IMR-90 (cell line): ENCODE results near the gene URM1. TPM values are rescaled to one million over a fixed set of nuclear protein-coding genes. Genes with fewer than 3 reads are reported as not detected.
A peak's percentile ranks its signal among the peaks of the same experiment; 100 is the strongest.

Experiments used
- ATAC-seq: fragments of 200-7000 bp; cut with Tn5 transposase; 2 replicates; pipeline ENCODE4 v1.9.1; 2020; ENCODE audit warnings: low read depth, mild to moderate bottlenecking, moderate library complexity
- Bru-seq: library from RNA; stranded (reverse); fragments of 400-500 nt; gene quantifications from one replicate; lab custom pipeline; 2021; lab: Mats Ljungman, UMichigan
- BruChase-seq, 2 experiments: library from RNA; stranded (reverse); fragments of 400-500 nt; gene quantifications; one replicate each; lab custom pipeline; 2021; lab: Mats Ljungman, UMichigan
- BruUV-seq: library from RNA; stranded (reverse); fragments of 400-500 nt; replicated peaks from 2 replicates; lab custom pipeline; 2021; lab: Mats Ljungman, UMichigan
- CTCF ChIA-PET: fragments of 300-600 bp; formaldehyde crosslinking; extraction: SDS; loops from one replicate; lab custom pipeline; 2021; ENCODE audit warnings: antibody characterized with exemption; lab: Yijun Ruan, JAX
- POLR2A ChIA-PET: fragments of 300-600 bp; sonication (Branson Sonifier 250); formaldehyde crosslinking; loops from one replicate; lab custom pipeline; 2022; ENCODE audit warnings: antibody characterized with exemption; ENCODE audit not compliant: unreplicated experiment; lab: Charles Lee
- DNase-seq: peaks from one replicate; pipeline ENCODE4 v3.0.0; 2013
- H2AFZ ChIP-seq: replicated peaks from 2 replicates; pipeline ENCODE3; 2013; ENCODE audit warnings: low read length, mild to moderate bottlenecking; ENCODE audit not compliant: poor library complexity
- H2AK5ac ChIP-seq: 2 replicates; pipeline ENCODE4 v1.6.1; 2013; ENCODE audit warnings: low read depth, low read length, inconsistent platforms
- H2AK9ac ChIP-seq: replicated peaks from 2 replicates; pipeline ENCODE3; 2013; ENCODE audit warnings: mild to moderate bottlenecking, low read depth, low read length, moderate library complexity; ENCODE audit not compliant: poor library complexity
- H2BK120ac ChIP-seq: 2 replicates; pipeline ENCODE4 v1.6.1; 2013; ENCODE audit warnings: low read depth, low read length, inconsistent platforms
- H2BK15ac ChIP-seq: 3 replicates; pipeline ENCODE4 v1.6.1; 2013; ENCODE audit warnings: low read depth, low read length, inconsistent platforms
- H2BK20ac ChIP-seq: 2 replicates; pipeline ENCODE4 v1.6.1; 2013; ENCODE audit warnings: low read depth, mild to moderate bottlenecking, inconsistent platforms, low read length, moderate library complexity
- H2BK5ac ChIP-seq: 2 replicates; pipeline ENCODE4 v1.6.1; 2013; ENCODE audit warnings: mild to moderate bottlenecking, low read depth, low read length, inconsistent platforms; ENCODE audit not compliant: poor library complexity, severe bottlenecking
- H3K14ac ChIP-seq: replicated peaks from 2 replicates; pipeline ENCODE4 v1.6.1; 2013; ENCODE audit warnings: low read depth, low read length, inconsistent platforms
- H3K18ac ChIP-seq: 2 replicates; pipeline ENCODE4 v1.6.1; 2013; ENCODE audit warnings: low read depth, low read length, control low read depth
- H3K23ac ChIP-seq: 2 replicates; pipeline ENCODE4 v1.6.1; 2013; ENCODE audit warnings: low read depth, low read length, inconsistent platforms
- H3K27ac ChIP-seq: 2 replicates; pipeline ENCODE4 v1.5.1; 2013; ENCODE audit warnings: mild to moderate bottlenecking, control low read depth, low read length; ENCODE audit not compliant: insufficient read depth
- H3K27me3 ChIP-seq: 2 replicates; pipeline ENCODE4 v1.6.1; 2013; ENCODE audit warnings: low read length; ENCODE audit not compliant: control insufficient read depth, insufficient read depth
- H3K36me3 ChIP-seq: 2 replicates; pipeline ENCODE4 v1.6.1; 2013; ENCODE audit warnings: low read length, mixed read lengths; ENCODE audit not compliant: control insufficient read depth, insufficient read depth
- H3K4ac ChIP-seq: 2 replicates; pipeline ENCODE4 v1.6.1; 2013; ENCODE audit warnings: low read depth, low read length, inconsistent platforms
- H3K4me1 ChIP-seq: 2 replicates; pipeline ENCODE4 v1.6.1; 2013; ENCODE audit warnings: low read length, mixed read lengths; ENCODE audit not compliant: control insufficient read depth, insufficient read depth
- H3K4me2 ChIP-seq: 2 replicates; pipeline ENCODE4 v1.6.1; 2013; ENCODE audit warnings: low read depth, mild to moderate bottlenecking, control low read depth, low read length, moderate library complexity
- H3K4me3 ChIP-seq: 2 replicates; pipeline ENCODE4 v1.5.1; 2013; ENCODE audit warnings: low read depth, mild to moderate bottlenecking, control low read depth, low read length, moderate library complexity; ENCODE audit not compliant: insufficient read depth
- H3K56ac ChIP-seq: 2 replicates; pipeline ENCODE4 v1.6.1; 2013; ENCODE audit warnings: low read length, inconsistent platforms; ENCODE audit not compliant: insufficient read depth; ENCODE audit errors: extremely low read depth
- H3K79me1 ChIP-seq, 2 experiments: 2 replicates each; pipeline ENCODE4 v1.6.1; 2013; ENCODE audit warnings: low read length in 2 of 2, inconsistent platforms in 1 of 2, low read depth in 1 of 2
- H3K9ac ChIP-seq: 2 replicates; pipeline ENCODE4 v1.6.1; 2013; ENCODE audit warnings: low read depth, low read length, control low read depth
- H3K9me1 ChIP-seq: 2 replicates; pipeline ENCODE4 v1.6.1; 2013; ENCODE audit warnings: low read length, inconsistent platforms; ENCODE audit not compliant: insufficient read depth
- H3K9me3 ChIP-seq: 2 replicates; pipeline ENCODE4 v1.6.1; 2013; ENCODE audit warnings: low read length; ENCODE audit not compliant: control insufficient read depth, insufficient read depth
- H4K20me1 ChIP-seq: 2 replicates; pipeline ENCODE4 v1.6.1; 2013; ENCODE audit warnings: low read length, inconsistent platforms; ENCODE audit not compliant: insufficient read depth
- H4K5ac ChIP-seq: 2 replicates; pipeline ENCODE4 v1.6.1; 2013; ENCODE audit warnings: mild to moderate bottlenecking, low read depth, low read length, control low read depth
- H4K8ac ChIP-seq, 2 experiments: 2 replicates each; pipeline ENCODE4 v1.6.1; 2013; ENCODE audit warnings: low read depth in 2 of 2, low read length in 2 of 2, control low read depth in 1 of 2, inconsistent platforms in 1 of 2
- H4K91ac ChIP-seq: 2 replicates; pipeline ENCODE4 v1.6.1; 2013; ENCODE audit warnings: low read depth, low read length, inconsistent platforms; ENCODE audit not compliant: insufficient read depth
- BHLHE40 ChIP-seq: fragments of 150-350 bp; IDR thresholded peaks from 2 replicates; pipeline ENCODE4 v1.6.1; 2016; ENCODE audit warnings: mild to moderate bottlenecking, low read depth, low read length
- CEBPB ChIP-seq: IDR thresholded peaks from 2 replicates; pipeline ENCODE4 v1.6.1; 2012; ENCODE audit warnings: low read depth, low read length, improper control_type of control experiment
- FOS ChIP-seq: fragments of 150-350 bp; IDR thresholded peaks from 2 replicates; pipeline ENCODE4 v1.6.1; 2016; ENCODE audit warnings: low read depth, low read length
- MAFK ChIP-seq: IDR thresholded peaks from 2 replicates; pipeline ENCODE4 v1.6.1; 2012; ENCODE audit warnings: low read depth, low read length, improper control_type of control experiment
- MAZ ChIP-seq: IDR thresholded peaks from 2 replicates; pipeline ENCODE4 v1.6.1; 2012; ENCODE audit warnings: low read depth, mild to moderate bottlenecking, low read length, improper control_type of control experiment, moderate library complexity, borderline replicate concordance
- MXI1 ChIP-seq: IDR thresholded peaks from 2 replicates; pipeline ENCODE4 v1.6.1; 2012; ENCODE audit warnings: low read depth, mild to moderate bottlenecking, low read length, moderate library complexity, borderline replicate concordance
- NFE2L2 ChIP-seq: fragments of 150-350 bp; IDR thresholded peaks from 2 replicates; pipeline ENCODE4 v1.6.1; 2016; ENCODE audit warnings: low read depth, mild to moderate bottlenecking, low read length
- POLR2A ChIP-seq: IDR thresholded peaks from 2 replicates; pipeline ENCODE4 v1.6.1; 2012; ENCODE audit warnings: mild to moderate bottlenecking, low read depth, low read length
- RAD21 ChIP-seq: IDR thresholded peaks from 2 replicates; pipeline ENCODE4 v1.6.1; 2012; ENCODE audit warnings: low read length, improper control_type of control experiment
- RCOR1 ChIP-seq: IDR thresholded peaks from 2 replicates; pipeline ENCODE4 v1.6.1; 2012; ENCODE audit warnings: mild to moderate bottlenecking, low read length, improper control_type of control experiment; ENCODE audit not compliant: insufficient replicate concordance
- SMC3 ChIP-seq: fragments of 150-350 bp; IDR thresholded peaks from 2 replicates; pipeline ENCODE4 v1.6.1; 2016; ENCODE audit warnings: low read depth, mild to moderate bottlenecking, antibody characterized with exemption, low read length, moderate library complexity
- WGBS, 2 experiments: methylation state at CpG; one replicate each; pipeline versions ENCODE4 v1.1.5 to v1.1.7; 2013; ENCODE audit warnings: missing lambda C conversion rate in 2 of 2; ENCODE audit not compliant: insufficient read length in 1 of 2; ENCODE audit errors: extremely low coverage in 2 of 2; 5-methylcytosine and 5-hydroxymethylcytosine counted together
- dilution Hi-C: fragments of 300-500 bp; cut with HindIII; formaldehyde crosslinking; loops from one replicate; pipeline ENCODE4 v1.14.3; 2018; ENCODE audit warnings: low sequenced_read_pairs; ENCODE audit not compliant: unreplicated experiment
- in situ Hi-C: fragments of 300-500 bp; cut with MboI; formaldehyde crosslinking; loops from 3 replicates; pipeline ENCODE4 v1.14.3; 2019; ENCODE audit warnings: low sequenced_read_pairs, inconsistent platforms, mixed read lengths
- intact Hi-C: fragments of 100-400 bp; cut with micrococcal nuclease; formaldehyde crosslinking; loops from 2 replicates; pipeline ENCODE4 v1.10.0; 2022
- long read RNA-seq: library from polyadenylated mRNA; unstranded; transcript quantifications from one replicate; pipeline ENCODE4 v2.0.0, GENCODE V29; 2021; ENCODE audit not compliant: unreplicated experiment
- polyA plus RNA-seq, 3 experiments: library from polyadenylated mRNA; depleted of rRNA; stranded (reverse); fragments of >200 nt; gene quantifications; 2 replicates each; pipeline ENCODE4 v1.2.3, GENCODE V29; 2012; ENCODE audit warnings: low replicate concordance in 1 of 3
- total RNA-seq: library from RNA; depleted of rRNA; stranded (reverse); fragments of >200 nt; gene quantifications from 2 replicates; pipeline ENCODE4 v1.2.3, GENCODE V29; 2012; rRNA removed
- TF ChIP-seq, protein P1 (sequence below): conservative IDR thresholded peaks from 2 replicates; pipeline ENCODE4 v1.5.1; 2012; ENCODE audit warnings: mild to moderate bottlenecking, low read depth, low read length, improper control_type of control experiment

Gene URM1
- 20.6 and 33.2 TPM in 2 replicates for total RNA-seq
- 66.9 and 75.6 TPM in 2 replicates for polyA plus RNA-seq (2012; rRNA removed)
- 42.4 and 45.7 TPM in 2 replicates for polyA plus RNA-seq (2012; cell fraction: cytosol; rRNA removed)
- polyA plus RNA-seq (2012; cell fraction: nucleus; rRNA removed; ENCODE audit: low replicate concordance) = 41.8 and 56.7 TPM in 2 replicates
- Bru-seq, nascent RNA = percentile 65 among the genes with signal in this experiment
- BruChase-seq, experiment 1, labeled RNA remaining after a 6-hour chase = percentile 70 among the genes with signal in this experiment
- BruChase-seq, experiment 2, labeled RNA remaining after a 2-hour chase = percentile 57 among the genes with signal in this experiment
- long read RNA-seq, transcript URM1-203 (5 exons, 2,650 nt) = major isoform, 9 of 26 reads
- long read RNA-seq, partial matches to known transcripts = 5 of 26 reads
- long read RNA-seq, other reads (novel, unspliced or antisense) = 12 of 26 reads

DNA sequence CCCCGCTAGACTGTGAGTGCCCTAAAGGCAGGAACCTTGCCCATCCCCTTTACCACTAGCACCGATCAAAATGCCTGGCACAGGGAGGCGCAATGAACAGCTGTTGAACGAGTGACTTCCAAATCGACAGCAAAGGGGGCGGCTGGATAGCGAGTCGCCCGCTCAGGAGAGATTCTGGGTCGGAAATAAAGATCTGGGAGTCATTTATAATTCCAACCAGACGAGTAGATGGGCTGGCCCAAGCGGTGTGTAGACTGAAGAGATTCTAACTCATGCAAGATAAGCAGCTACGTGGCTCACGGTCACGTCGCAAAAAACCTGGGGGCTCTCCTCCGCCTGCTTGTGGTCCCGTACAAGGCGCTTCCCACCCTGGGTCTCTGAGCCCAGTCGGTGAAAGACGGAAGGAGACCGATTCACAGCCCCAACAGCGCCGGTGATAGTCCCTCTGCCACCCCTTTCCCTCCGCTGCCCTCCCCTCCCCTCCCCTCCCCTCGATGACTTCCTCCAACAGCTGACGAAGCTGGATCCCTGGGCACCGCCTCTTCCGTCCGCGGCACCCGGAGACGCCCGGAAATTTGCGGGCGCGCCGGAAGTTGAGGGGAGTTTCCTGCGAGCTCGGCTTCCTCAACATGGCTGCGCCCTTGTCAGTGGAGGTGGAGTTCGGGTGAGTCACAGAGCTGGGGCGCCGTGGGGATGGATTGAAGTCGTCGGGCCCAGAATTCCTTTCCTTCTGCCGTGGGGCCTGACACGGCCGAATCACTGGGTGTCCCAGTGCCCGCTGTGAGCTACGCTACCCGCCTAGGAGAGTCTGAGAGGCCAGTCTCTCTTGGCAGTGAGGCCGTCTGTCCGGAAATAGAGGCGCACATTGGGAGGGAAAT lies at the start of gene URM1:
TSS of gene URM1 (plus strand) at position 623 of the 878 bp plus-strand sequence. CDS start at position 630, 7 bp downstream.
- 0% methylated on average over 7 of the region's 55 CpGs; no CpG with 5 or more reads in 1 of the 2 experiments for WGBS, 2 experiments
- H2AK5ac ChIP-seq = peak within 1 kb of the TSS; percentile 88
- H2BK5ac ChIP-seq = peak within 1 kb of the TSS; percentile 92
- H3K56ac ChIP-seq = peak within 1 kb of the TSS; percentile 92
- peak within 1 kb of the TSS; percentile 95 for H3K23ac ChIP-seq
- peaks cover 14% of the 10 kb centered on the region for H3K4me1 ChIP-seq
- H3K9me3 ChIP-seq = no peaks in the 10 kb centered on the region
- in situ Hi-C loops (no loop called here), intact Hi-C loops (loop anchor here (2.0 kb wide), 1 partner anchor 48 kb away; no protein-coding TSS in a partner anchor), dilution Hi-C loops (no loop called here)
- H3K4ac ChIP-seq = peak within 1 kb of the TSS; percentile 97
- H3K14ac ChIP-seq = peak within 1 kb of the TSS; percentile 98
- H3K18ac ChIP-seq = peak within 1 kb of the TSS; percentile 70
- no TSS peak for BruUV-seq
- peak within 1 kb of the TSS; percentile 92 for H4K5ac ChIP-seq
- peak within 1 kb of the TSS; percentile 96 for H3K4me2 ChIP-seq
- DNase-seq (peak; percentile 95), ATAC-seq (peak; percentile 93)
- H4K91ac ChIP-seq = peak within 1 kb of the TSS; percentile 96
- 0 out of 2 replicates have a peak, but pooled peaks cover 4% of the 10 kb centered on the region for H4K20me1 ChIP-seq
- peaks cover 2% of the 10 kb centered on the region; the same call in 1 of the 2 replicates for H3K36me3 ChIP-seq
- peak within 1 kb of the TSS; percentile 75 for H2BK120ac ChIP-seq
- H2BK15ac ChIP-seq = peak within 1 kb of the TSS; percentile 76; the same call in 2 of the 3 replicates
- H2BK20ac ChIP-seq = no peak within 1 kb of the TSS
- peaks cover 21 to 65% of the 10 kb centered on the region in 2 experiments for H3K79me1 ChIP-seq
- peak within 1 kb of the TSS; percentile 97 for H3K27ac ChIP-seq
- peak within 1 kb of the TSS; percentile 98 for H4K8ac ChIP-seq
- peak within 1 kb of the TSS; percentile 99 for H2AK9ac ChIP-seq
- no peaks in the 10 kb centered on the region for H3K27me3 ChIP-seq
- H3K9me1 ChIP-seq = peaks cover 12% of the 10 kb centered on the region
- peak within 1 kb of the TSS; percentile 98 for H3K9ac ChIP-seq
- H2AFZ ChIP-seq = peak within 1 kb of the TSS; percentile 97
- peak within 1 kb of the TSS; percentile 78 for H3K4me3 ChIP-seq
- CTCF ChIA-PET = interaction anchor here (1.3 to 1.7 kb wide), 2 partner anchors 9 to 68 kb away, joined by 3 to 4 read pairs; no protein-coding TSS in a partner anchor
- POLR2A ChIA-PET = interaction anchor here (0.5 to 1.0 kb wide), 6 partner anchors 9 to 905 kb away, joined by 3 to 6 read pairs (median 4); partner anchors contain the start of genes GOLGA2 and SWI5
- TF ChIP-seq MAZ (peak; percentile 90), MAFK (no peak), MXI1 (peak; percentile 66; the same call in 1 of the 2 replicates), RAD21 (no peak), NFE2L2 (no peak), RCOR1 (no peak), POLR2A (peak; percentile 89), CEBPB (no peak), SMC3 (no peak), BHLHE40 (no peak), FOS (peak; percentile 67; the same call in 1 of the 2 replicates)
- TF ChIP-seq, protein P1, sequence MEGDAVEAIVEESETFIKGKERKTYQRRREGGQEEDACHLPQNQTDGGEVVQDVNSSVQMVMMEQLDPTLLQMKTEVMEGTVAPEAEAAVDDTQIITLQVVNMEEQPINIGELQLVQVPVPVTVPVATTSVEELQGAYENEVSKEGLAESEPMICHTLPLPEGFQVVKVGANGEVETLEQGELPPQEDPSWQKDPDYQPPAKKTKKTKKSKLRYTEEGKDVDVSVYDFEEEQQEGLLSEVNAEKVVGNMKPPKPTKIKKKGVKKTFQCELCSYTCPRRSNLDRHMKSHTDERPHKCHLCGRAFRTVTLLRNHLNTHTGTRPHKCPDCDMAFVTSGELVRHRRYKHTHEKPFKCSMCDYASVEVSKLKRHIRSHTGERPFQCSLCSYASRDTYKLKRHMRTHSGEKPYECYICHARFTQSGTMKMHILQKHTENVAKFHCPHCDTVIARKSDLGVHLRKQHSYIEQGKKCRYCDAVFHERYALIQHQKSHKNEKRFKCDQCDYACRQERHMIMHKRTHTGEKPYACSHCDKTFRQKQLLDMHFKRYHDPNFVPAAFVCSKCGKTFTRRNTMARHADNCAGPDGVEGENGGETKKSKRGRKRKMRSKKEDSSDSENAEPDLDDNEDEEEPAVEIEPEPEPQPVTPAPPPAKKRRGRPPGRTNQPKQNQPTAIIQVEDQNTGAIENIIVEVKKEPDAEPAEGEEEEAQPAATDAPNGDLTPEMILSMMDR = 0 out of 2 replicates have a peak, but pooled peaks have one; percentile 25
